IMR-90 (cell line): ENCODE results near the gene TMEM117. TPM values are rescaled to one million over a fixed set of nuclear protein-coding genes. Genes with fewer than 3 reads are reported as not detected.

ENCODE experiments used
- ATAC-seq: fragments of 200-7000 bp; cut with Tn5 transposase; 2 replicates; pipeline ENCODE4 v1.9.1; 2020; ENCODE audit warnings: low read depth, mild to moderate bottlenecking, moderate library complexity
- BruUV-seq: library from RNA; stranded (reverse); fragments of 400-500 nt; replicated peaks from 2 replicates; lab custom pipeline; 2021; lab: Mats Ljungman, UMichigan
- CTCF ChIA-PET: fragments of 300-600 bp; formaldehyde crosslinking; extraction: SDS; loops from one replicate; lab custom pipeline; 2021; ENCODE audit warnings: antibody characterized with exemption; lab: Yijun Ruan, JAX
- POLR2A ChIA-PET: fragments of 300-600 bp; sonication (Branson Sonifier 250); formaldehyde crosslinking; loops from one replicate; lab custom pipeline; 2022; ENCODE audit warnings: antibody characterized with exemption; ENCODE audit not compliant: unreplicated experiment; lab: Charles Lee
- DNase-seq: peaks from one replicate; pipeline ENCODE4 v3.0.0; 2013
- H2AFZ ChIP-seq: replicated peaks from 2 replicates; pipeline ENCODE3; 2013; ENCODE audit warnings: low read length, mild to moderate bottlenecking; ENCODE audit not compliant: poor library complexity
- H2AK5ac ChIP-seq: 2 replicates; pipeline ENCODE4 v1.6.1; 2013; ENCODE audit warnings: low read depth, low read length, inconsistent platforms
- H2AK9ac ChIP-seq: replicated peaks from 2 replicates; pipeline ENCODE3; 2013; ENCODE audit warnings: mild to moderate bottlenecking, low read depth, low read length, moderate library complexity; ENCODE audit not compliant: poor library complexity
- H2BK120ac ChIP-seq: 2 replicates; pipeline ENCODE4 v1.6.1; 2013; ENCODE audit warnings: low read depth, low read length, inconsistent platforms
- H2BK15ac ChIP-seq: 3 replicates; pipeline ENCODE4 v1.6.1; 2013; ENCODE audit warnings: low read depth, low read length, inconsistent platforms
- H2BK20ac ChIP-seq: 2 replicates; pipeline ENCODE4 v1.6.1; 2013; ENCODE audit warnings: low read depth, mild to moderate bottlenecking, inconsistent platforms, low read length, moderate library complexity
- H2BK5ac ChIP-seq: 2 replicates; pipeline ENCODE4 v1.6.1; 2013; ENCODE audit warnings: mild to moderate bottlenecking, low read depth, low read length, inconsistent platforms; ENCODE audit not compliant: poor library complexity, severe bottlenecking
- H3K14ac ChIP-seq: replicated peaks from 2 replicates; pipeline ENCODE4 v1.6.1; 2013; ENCODE audit warnings: low read depth, low read length, inconsistent platforms
- H3K18ac ChIP-seq: 2 replicates; pipeline ENCODE4 v1.6.1; 2013; ENCODE audit warnings: low read depth, low read length, control low read depth
- H3K23ac ChIP-seq: 2 replicates; pipeline ENCODE4 v1.6.1; 2013; ENCODE audit warnings: low read depth, low read length, inconsistent platforms
- H3K27ac ChIP-seq: 2 replicates; pipeline ENCODE4 v1.5.1; 2013; ENCODE audit warnings: mild to moderate bottlenecking, control low read depth, low read length; ENCODE audit not compliant: insufficient read depth
- H3K27me3 ChIP-seq: 2 replicates; pipeline ENCODE4 v1.6.1; 2013; ENCODE audit warnings: low read length; ENCODE audit not compliant: control insufficient read depth, insufficient read depth
- H3K36me3 ChIP-seq: 2 replicates; pipeline ENCODE4 v1.6.1; 2013; ENCODE audit warnings: low read length, mixed read lengths; ENCODE audit not compliant: control insufficient read depth, insufficient read depth
- H3K4ac ChIP-seq: 2 replicates; pipeline ENCODE4 v1.6.1; 2013; ENCODE audit warnings: low read depth, low read length, inconsistent platforms
- H3K4me1 ChIP-seq: 2 replicates; pipeline ENCODE4 v1.6.1; 2013; ENCODE audit warnings: low read length, mixed read lengths; ENCODE audit not compliant: control insufficient read depth, insufficient read depth
- H3K4me2 ChIP-seq: 2 replicates; pipeline ENCODE4 v1.6.1; 2013; ENCODE audit warnings: low read depth, mild to moderate bottlenecking, control low read depth, low read length, moderate library complexity
- H3K4me3 ChIP-seq: 2 replicates; pipeline ENCODE4 v1.5.1; 2013; ENCODE audit warnings: low read depth, mild to moderate bottlenecking, control low read depth, low read length, moderate library complexity; ENCODE audit not compliant: insufficient read depth
- H3K56ac ChIP-seq: 2 replicates; pipeline ENCODE4 v1.6.1; 2013; ENCODE audit warnings: low read length, inconsistent platforms; ENCODE audit not compliant: insufficient read depth; ENCODE audit errors: extremely low read depth
- H3K79me1 ChIP-seq, 2 experiments: 2 replicates each; pipeline ENCODE4 v1.6.1; 2013; ENCODE audit warnings: low read length in 2 of 2, inconsistent platforms in 1 of 2, low read depth in 1 of 2
- H3K9ac ChIP-seq: 2 replicates; pipeline ENCODE4 v1.6.1; 2013; ENCODE audit warnings: low read depth, low read length, control low read depth
- H3K9me1 ChIP-seq: 2 replicates; pipeline ENCODE4 v1.6.1; 2013; ENCODE audit warnings: low read length, inconsistent platforms; ENCODE audit not compliant: insufficient read depth
- H3K9me3 ChIP-seq: 2 replicates; pipeline ENCODE4 v1.6.1; 2013; ENCODE audit warnings: low read length; ENCODE audit not compliant: control insufficient read depth, insufficient read depth
- H4K20me1 ChIP-seq: 2 replicates; pipeline ENCODE4 v1.6.1; 2013; ENCODE audit warnings: low read length, inconsistent platforms; ENCODE audit not compliant: insufficient read depth
- H4K5ac ChIP-seq: 2 replicates; pipeline ENCODE4 v1.6.1; 2013; ENCODE audit warnings: mild to moderate bottlenecking, low read depth, low read length, control low read depth
- H4K8ac ChIP-seq, 2 experiments: 2 replicates each; pipeline ENCODE4 v1.6.1; 2013; ENCODE audit warnings: low read depth in 2 of 2, low read length in 2 of 2, control low read depth in 1 of 2, inconsistent platforms in 1 of 2
- H4K91ac ChIP-seq: 2 replicates; pipeline ENCODE4 v1.6.1; 2013; ENCODE audit warnings: low read depth, low read length, inconsistent platforms; ENCODE audit not compliant: insufficient read depth
- BHLHE40 ChIP-seq: fragments of 150-350 bp; IDR thresholded peaks from 2 replicates; pipeline ENCODE4 v1.6.1; 2016; ENCODE audit warnings: mild to moderate bottlenecking, low read depth, low read length
- CHD1 ChIP-seq: IDR thresholded peaks from 2 replicates; pipeline ENCODE4 v1.6.1; 2012; ENCODE audit warnings: low read depth, low read length, improper control_type of control experiment
- POLR2A ChIP-seq: IDR thresholded peaks from 2 replicates; pipeline ENCODE4 v1.6.1; 2012; ENCODE audit warnings: mild to moderate bottlenecking, low read depth, low read length
- RFX5 ChIP-seq: IDR thresholded peaks from 2 replicates; pipeline ENCODE4 v1.8.0; 2012; ENCODE audit warnings: low read depth, mild to moderate bottlenecking, low read length, moderate library complexity
- WGBS, 2 experiments: methylation state at CpG; one replicate each; pipeline versions ENCODE4 v1.1.5 to v1.1.7; 2013; ENCODE audit warnings: missing lambda C conversion rate in 2 of 2; ENCODE audit not compliant: insufficient read length in 1 of 2; ENCODE audit errors: extremely low coverage in 2 of 2; 5-methylcytosine and 5-hydroxymethylcytosine counted together
- dilution Hi-C: fragments of 300-500 bp; cut with HindIII; formaldehyde crosslinking; loops from one replicate; pipeline ENCODE4 v1.14.3; 2018; ENCODE audit warnings: low sequenced_read_pairs; ENCODE audit not compliant: unreplicated experiment
- in situ Hi-C: fragments of 300-500 bp; cut with MboI; formaldehyde crosslinking; loops from 3 replicates; pipeline ENCODE4 v1.14.3; 2019; ENCODE audit warnings: low sequenced_read_pairs, inconsistent platforms, mixed read lengths
- intact Hi-C: fragments of 100-400 bp; cut with micrococcal nuclease; formaldehyde crosslinking; loops from 2 replicates; pipeline ENCODE4 v1.10.0; 2022
- polyA plus RNA-seq, 3 experiments: library from polyadenylated mRNA; depleted of rRNA; stranded (reverse); fragments of >200 nt; gene quantifications; 2 replicates each; pipeline ENCODE4 v1.2.3, GENCODE V29; 2012; ENCODE audit warnings: low replicate concordance in 1 of 3
- total RNA-seq: library from RNA; depleted of rRNA; stranded (reverse); fragments of >200 nt; gene quantifications from 2 replicates; pipeline ENCODE4 v1.2.3, GENCODE V29; 2012
- TF ChIP-seq, protein P1 (sequence below): fragments of 150-350 bp; IDR thresholded peaks from 2 replicates; pipeline ENCODE4 v1.6.1; 2017; ENCODE audit warnings: mild to moderate bottlenecking, antibody characterized with exemption, low read length, low read depth

TMEM117 gene
- total and polyA plus RNA-seq, 2 of the 4 experiments (the other 2 are of a cell fraction): 8.7 to 21.0 TPM

DNA sequence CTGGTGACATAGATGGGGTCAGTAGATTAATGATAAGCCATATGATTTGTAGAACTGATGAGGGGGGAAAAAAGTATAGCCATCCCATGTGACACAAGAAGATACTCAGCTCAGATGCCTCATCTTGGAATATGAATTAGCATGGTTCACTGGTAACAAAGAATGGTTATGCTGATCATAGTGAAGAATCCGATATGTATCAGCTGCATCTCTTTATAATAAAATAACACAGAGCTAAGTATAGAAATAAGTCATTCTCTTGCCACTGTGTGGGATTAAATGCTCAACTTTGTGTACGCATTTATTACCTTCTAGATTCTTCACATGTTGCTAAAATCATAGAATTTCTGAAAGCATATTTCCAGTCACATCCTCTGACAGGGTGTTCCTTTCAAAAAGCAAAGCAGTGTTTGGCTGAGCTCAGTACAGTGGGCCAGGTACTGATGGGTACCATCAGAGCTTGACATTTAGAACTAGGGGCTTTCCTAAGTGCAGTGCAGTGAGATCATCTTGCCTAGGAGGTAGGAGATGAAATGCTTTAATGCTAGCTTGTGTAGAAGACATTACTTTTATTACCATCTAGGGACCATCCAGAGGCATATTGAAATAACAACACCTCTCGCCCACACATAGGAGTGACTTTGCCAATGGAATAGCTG lies 256.2 kb downstream of the TMEM117 start:
- Histone ChIP-seq H3K4me1 (no peaks in the 10 kb centered on the region), H2BK20ac (no peak overlapping the region), H3K4me3 (no peak overlapping the region), H3K9me1 (no peaks in the 10 kb centered on the region), H3K79me1 (no peaks in the 10 kb centered on the region), H3K9me3 (no peaks in the 10 kb centered on the region; the same call in 1 of the 2 replicates), H3K4me2 (no peak overlapping the region), H3K9ac (no peak overlapping the region), H2AK9ac (no peak overlapping the region), H4K20me1 (no peaks in the 10 kb centered on the region), H3K27me3 (no peaks in the 10 kb centered on the region), H3K56ac (no peak overlapping the region), H2BK120ac (no peak overlapping the region), H3K14ac (no peak overlapping the region), H4K8ac (no peak overlapping the region), H3K23ac (no peak overlapping the region), H2BK15ac (no peak overlapping the region), H3K27ac (no peak overlapping the region), H3K36me3 (no peaks in the 10 kb centered on the region), H3K4ac (no peak overlapping the region), H2AFZ (no peak overlapping the region), H3K18ac (no peak overlapping the region), H2AK5ac (no peak overlapping the region), H4K5ac (no peak overlapping the region), H4K91ac (no peak overlapping the region), H2BK5ac (no peak overlapping the region)
- intact Hi-C loops: no loop called here
- in situ Hi-C loops: no loop called here
- dilution Hi-C loops: no loop called here
- POLR2A ChIA-PET: no interaction called here
- TF ChIP-seq CHD1: no peak
- no peak for TF ChIP-seq RFX5
- no peak for TF ChIP-seq BHLHE40
- no peak for TF ChIP-seq POLR2A
- TF ChIP-seq, protein P1, sequence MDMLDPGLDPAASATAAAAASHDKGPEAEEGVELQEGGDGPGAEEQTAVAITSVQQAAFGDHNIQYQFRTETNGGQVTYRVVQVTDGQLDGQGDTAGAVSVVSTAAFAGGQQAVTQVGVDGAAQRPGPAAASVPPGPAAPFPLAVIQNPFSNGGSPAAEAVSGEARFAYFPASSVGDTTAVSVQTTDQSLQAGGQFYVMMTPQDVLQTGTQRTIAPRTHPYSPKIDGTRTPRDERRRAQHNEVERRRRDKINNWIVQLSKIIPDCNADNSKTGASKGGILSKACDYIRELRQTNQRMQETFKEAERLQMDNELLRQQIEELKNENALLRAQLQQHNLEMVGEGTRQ: no peak
- BruUV-seq: no TSS peak
- WGBS, 2 experiments: no CpG with 5 or more reads among the region's 3 CpGs
- no peak for ATAC-seq
- CTCF ChIA-PET: no interaction called here
- no peak for DNase-seq
